Panc1 (cell line): ENCODE results near the gene ANKK1. TPM values are rescaled to one million over a fixed set of nuclear protein-coding genes. Genes with fewer than 3 reads are reported as not detected.

ENCODE experiments used
- ATAC-seq: fragments of 200-7000 bp; cut with Tn5 transposase; 2 replicates; pipeline ENCODE4 v1.9.1; 2020; ENCODE audit warnings: mild to moderate bottlenecking, moderate library complexity
- BruUV-seq: library from RNA; stranded (reverse); fragments of 400-500 nt; replicated peaks from 2 replicates; lab custom pipeline; 2021; lab: Mats Ljungman, UMichigan
- CTCF ChIA-PET: fragments of 300-600 bp; sonication (Branson Sonifier 250); formaldehyde crosslinking; loops from one replicate; lab custom pipeline; 2022; ENCODE audit warnings: antibody characterized with exemption; lab: Charles Lee
- POLR2A ChIA-PET: fragments of 300-600 bp; sonication (Branson Sonifier 250); formaldehyde crosslinking; loops from one replicate; lab custom pipeline; 2022; ENCODE audit warnings: antibody characterized with exemption; lab: Charles Lee
- DNase-seq: peaks from one replicate; pipeline ENCODE4 v3.0.0-alpha.2; 2010; ENCODE audit warnings: low read depth, low spot score
- H3K27ac ChIP-seq: 2 replicates; pipeline ENCODE4 v1.5.1; 2011; ENCODE audit warnings: mild to moderate bottlenecking, low read length, inconsistent platforms
- H3K27me3 ChIP-seq: fragments of 200-500 bp; sonication (Bioruptor generic); 2 replicates; pipeline ENCODE4 v1.6.0; 2014; ENCODE audit warnings: low read length, inconsistent platforms; ENCODE audit not compliant: control insufficient read depth, insufficient read depth
- H3K36me3 ChIP-seq: fragments of 200-500 bp; sonication (Bioruptor generic); 2 replicates; pipeline ENCODE4 v1.5.1; 2014; ENCODE audit warnings: inconsistent platforms, mild to moderate bottlenecking, low read length, moderate library complexity; ENCODE audit not compliant: control insufficient read depth, insufficient read depth
- H3K4me1 ChIP-seq: 2 replicates; pipeline ENCODE4 v1.5.1; 2011; ENCODE audit warnings: inconsistent platforms, mild to moderate bottlenecking, low read length, moderate library complexity; ENCODE audit not compliant: control insufficient read depth, insufficient read depth
- H3K4me3 ChIP-seq, 2 experiments: 2 replicates each; pipeline ENCODE4 v1.5.1; 2011 to 2012; ENCODE audit warnings: low read depth in 2 of 2, low read length in 2 of 2, mild to moderate bottlenecking in 2 of 2, inconsistent platforms in 1 of 2, moderate library complexity in 1 of 2
- H3K9me3 ChIP-seq: fragments of 200-500 bp; sonication (Bioruptor generic); 2 replicates; pipeline ENCODE4 v1.5.1; 2014; ENCODE audit warnings: low read depth, mild to moderate bottlenecking, inconsistent platforms, low read length, moderate library complexity; ENCODE audit not compliant: control insufficient read depth, insufficient read depth
- CTCF ChIP-seq: fragments of 450-650 bp; IDR thresholded peaks from 2 replicates; pipeline ENCODE4 v1.5.1; 2017; ENCODE audit warnings: mild to moderate bottlenecking
- POLR2AphosphoS5 ChIP-seq: IDR thresholded peaks from 2 replicates; pipeline ENCODE4 v1.6.1; 2012; ENCODE audit warnings: mild to moderate bottlenecking, low read depth, low read length, moderate library complexity
- SIN3A ChIP-seq: IDR thresholded peaks from 2 replicates; pipeline ENCODE4 v1.6.1; 2012; ENCODE audit warnings: low read depth, mild to moderate bottlenecking, low read length, moderate library complexity, borderline replicate concordance; ENCODE audit not compliant: insufficient read depth
- TCF7L2 ChIP-seq: IDR thresholded peaks from 2 replicates; pipeline ENCODE4 v1.6.1; 2011; ENCODE audit warnings: mild to moderate bottlenecking, low read depth, low read length, inconsistent platforms
- in situ Hi-C: cut with HindIII; loops from 2 replicates; pipeline ENCODE4 v1.10.0; 2016; ENCODE audit warnings: low sequenced_read_pairs, low pct_unique_long_range_greater_than_20kb
- intact Hi-C: fragments of 100-400 bp; cut with micrococcal nuclease; formaldehyde crosslinking; loops from one replicate; pipeline ENCODE4 v1.10.0; 2022; ENCODE audit not compliant: unreplicated experiment
- total RNA-seq: library from RNA; stranded (reverse); gene quantifications from one replicate; pipeline ENCODE4 v1.2.1, GENCODE V29; 2021; ENCODE audit not compliant: unreplicated experiment
- TF ChIP-seq, protein P1 (sequence below), 2 experiments: IDR thresholded peaks; 2 replicates each; pipeline ENCODE4 v1.6.1; 2011 to 2012; ENCODE audit warnings: low read depth in 2 of 2, control low read depth in 1 of 2, low read length in 1 of 2, mild to moderate bottlenecking in 1 of 2, moderate library complexity in 1 of 2; ENCODE audit not compliant: insufficient read depth in 1 of 2

ANKK1 gene
- total RNA-seq, 1 experiment from 2014 or later, result 0.08 TPM

DNA sequence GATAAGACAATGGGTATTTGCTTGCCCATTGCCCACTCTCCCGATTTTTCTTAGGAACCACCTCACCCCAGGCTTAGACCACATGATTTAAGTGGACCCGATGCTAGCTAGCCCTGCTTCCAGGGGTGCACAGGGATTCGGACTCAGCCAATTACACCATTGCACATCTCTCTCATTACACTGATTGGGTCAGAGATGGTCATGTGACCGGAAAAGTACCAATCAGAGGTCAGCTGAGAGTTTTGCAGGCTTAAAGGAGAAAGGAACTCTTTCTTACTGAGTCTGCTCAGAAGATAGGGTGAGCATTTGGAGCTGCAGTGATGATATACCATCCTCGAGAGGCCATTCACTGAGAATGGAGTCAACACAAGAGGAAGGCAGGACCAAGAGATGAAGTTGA, 12.2 kb upstream of the ANKK1 start:
- CTCF ChIA-PET, result no interaction called here
- TF ChIP-seq POLR2AphosphoS5 (no peak), CTCF (no peak), TCF7L2 (no peak), SIN3A (no peak)
- TF ChIP-seq, protein P1, sequence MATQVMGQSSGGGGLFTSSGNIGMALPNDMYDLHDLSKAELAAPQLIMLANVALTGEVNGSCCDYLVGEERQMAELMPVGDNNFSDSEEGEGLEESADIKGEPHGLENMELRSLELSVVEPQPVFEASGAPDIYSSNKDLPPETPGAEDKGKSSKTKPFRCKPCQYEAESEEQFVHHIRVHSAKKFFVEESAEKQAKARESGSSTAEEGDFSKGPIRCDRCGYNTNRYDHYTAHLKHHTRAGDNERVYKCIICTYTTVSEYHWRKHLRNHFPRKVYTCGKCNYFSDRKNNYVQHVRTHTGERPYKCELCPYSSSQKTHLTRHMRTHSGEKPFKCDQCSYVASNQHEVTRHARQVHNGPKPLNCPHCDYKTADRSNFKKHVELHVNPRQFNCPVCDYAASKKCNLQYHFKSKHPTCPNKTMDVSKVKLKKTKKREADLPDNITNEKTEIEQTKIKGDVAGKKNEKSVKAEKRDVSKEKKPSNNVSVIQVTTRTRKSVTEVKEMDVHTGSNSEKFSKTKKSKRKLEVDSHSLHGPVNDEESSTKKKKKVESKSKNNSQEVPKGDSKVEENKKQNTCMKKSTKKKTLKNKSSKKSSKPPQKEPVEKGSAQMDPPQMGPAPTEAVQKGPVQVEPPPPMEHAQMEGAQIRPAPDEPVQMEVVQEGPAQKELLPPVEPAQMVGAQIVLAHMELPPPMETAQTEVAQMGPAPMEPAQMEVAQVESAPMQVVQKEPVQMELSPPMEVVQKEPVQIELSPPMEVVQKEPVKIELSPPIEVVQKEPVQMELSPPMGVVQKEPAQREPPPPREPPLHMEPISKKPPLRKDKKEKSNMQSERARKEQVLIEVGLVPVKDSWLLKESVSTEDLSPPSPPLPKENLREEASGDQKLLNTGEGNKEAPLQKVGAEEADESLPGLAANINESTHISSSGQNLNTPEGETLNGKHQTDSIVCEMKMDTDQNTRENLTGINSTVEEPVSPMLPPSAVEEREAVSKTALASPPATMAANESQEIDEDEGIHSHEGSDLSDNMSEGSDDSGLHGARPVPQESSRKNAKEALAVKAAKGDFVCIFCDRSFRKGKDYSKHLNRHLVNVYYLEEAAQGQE (IDR thresholded peaks at IDR 0.05; ENCODE audit: insufficient read depth in 1 of 2, low read depth in 2 of 2, low read length in 1 of 2), result no peak
- Histone ChIP-seq H3K9me3 (no peaks in the 10 kb centered on the region), H3K27me3 (no peaks in the 10 kb centered on the region), H3K27ac (no peak overlapping the region), H3K4me3 (no peak overlapping the region), H3K4me1 (no peaks in the 10 kb centered on the region), H3K36me3 (no peaks in the 10 kb centered on the region)
- DNase-seq (no peak), ATAC-seq (no peak)
- POLR2A ChIA-PET, result interaction anchor here (0.6 kb wide), 1 partner anchor 61 kb away, joined by 3 read pairs; no protein-coding TSS in a partner anchor
- BruUV-seq, result no TSS peak
- in situ Hi-C loops, result no loop called here
- intact Hi-C loops, result no loop called here

DNA sequence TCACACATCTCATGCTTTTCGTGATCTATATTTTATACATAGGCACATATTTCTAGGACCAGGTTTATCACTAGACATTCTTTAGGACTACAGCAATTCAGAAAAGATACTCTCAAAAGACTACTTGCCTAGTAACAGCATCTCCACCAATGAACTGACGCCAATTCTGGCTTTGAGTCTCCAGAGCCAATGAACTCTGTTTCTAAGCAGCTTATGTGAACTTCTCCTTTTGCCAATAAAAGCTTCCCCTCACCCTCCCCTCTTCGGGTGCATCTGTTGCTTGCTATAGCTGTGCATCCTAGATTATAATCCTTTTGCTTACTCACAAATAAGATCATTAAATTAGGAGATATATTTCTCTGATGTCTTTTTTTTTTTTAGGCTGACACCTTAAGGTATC, 11.4 kb upstream of the ANKK1 start:
- ChIA-PET CTCF (no interaction called here), POLR2A (no interaction called here)
- Histone ChIP-seq H3K36me3 (no peaks in the 10 kb centered on the region), H3K4me1 (no peaks in the 10 kb centered on the region), H3K9me3 (no peaks in the 10 kb centered on the region), H3K4me3 (no peak overlapping the region), H3K27me3 (no peaks in the 10 kb centered on the region), H3K27ac (no peak overlapping the region)
- no TSS peak for BruUV-seq
- ATAC-seq (no peak), DNase-seq (no peak)
- intact Hi-C loops (no loop called here), in situ Hi-C loops (no loop called here)
- TF ChIP-seq SIN3A (no peak), TCF7L2 (no peak), POLR2AphosphoS5 (no peak), CTCF (no peak)
- TF ChIP-seq, protein P1 (IDR thresholded peaks at IDR 0.05; ENCODE audit: insufficient read depth in 1 of 2, low read depth in 2 of 2, low read length in 1 of 2), result no peak
